ENCODE results near the gene MLYCD. TPM values are rescaled to one million over a fixed set of nuclear protein-coding genes. Genes with fewer than 3 reads are reported as not detected.

MLYCD gene
- total and polyA plus RNA-seq, 10 of the 15 experiments (the other 5 are each of a cell fraction or from before 2014, with no cell fraction given), result 0.21 to 3.7 (median 1.7) TPM

GRCh38 chr16:83900571-83900970 lies 1.7 kb downstream of the MLYCD start:
- 87% methylated on average over 9 of the region's 9 CpGs for WGBS (ENCODE audit: insufficient coverage, insufficient replicate concordance, low lambda C conversion rate, missing lambda C conversion rate)
- RAD21 ChIA-PET (ENCODE audit: unreplicated experiment), result no interaction called here
- CTCF ChIA-PET, result no interaction called here
- Histone ChIP-seq H3K4me2 (ENCODE audit: control insufficient read depth, insufficient read depth) (no peak overlapping the region; the same call in 1 of the 2 replicates), H3K27ac (ENCODE audit: control insufficient read depth, insufficient read depth) (no peak overlapping the region), H3K27me3 (replicated peaks in 1 of 2; ENCODE audit: control insufficient read depth in 2 of 2, insufficient read depth in 2 of 2, low read length in 1 of 2) (no peaks in the 10 kb centered on the region), H3K4me3 (no peak overlapping the region), H3K36me3 (ENCODE audit: control insufficient read depth in 2 of 2, insufficient read depth in 2 of 2, low read length in 1 of 2) (no peaks in the 10 kb centered on the region), H3K9me3 (replicated peaks; ENCODE audit: control insufficient read depth, insufficient read depth, low read length) (no peaks in the 10 kb centered on the region), H3K9ac (ENCODE audit: control insufficient read depth, insufficient read depth, low read length) (no peak overlapping the region), H2AFZ (ENCODE audit: control insufficient read depth, low read depth, low read length) (no peak overlapping the region), H3K79me2 (ENCODE audit: control insufficient read depth, insufficient read depth, low read length) (peaks cover 6% of the 10 kb centered on the region), H4K20me1 (ENCODE audit: control insufficient read depth, insufficient read depth) (no peaks in the 10 kb centered on the region), H3K4me1 (ENCODE audit: control insufficient read depth, insufficient read depth, low read length) (peaks cover 7% of the 10 kb centered on the region; the same call in 1 of the 2 replicates)
- BruUV-seq (replicated peaks), result no TSS peak
- intact Hi-C loops (cut with micrococcal nuclease; ENCODE audit: unreplicated experiment) (no loop called here), in situ Hi-C loops (cut with MboI) (no loop called here)
- POLR2A ChIA-PET, result no interaction called here
- ATAC-seq (no peak), DNase-seq (ENCODE audit: low read depth, low spot score) (no peak), FAIRE-seq (no peak)
- TF ChIP-seq EP300 (IDR thresholded peaks at IDR 0.05; ENCODE audit: borderline replicate concordance in 1 of 2, control insufficient read depth in 1 of 2, low read depth in 2 of 2, low read length in 2 of 2), result no peak
- TF ChIP-seq SMC3 (IDR thresholded peaks at IDR 0.05; ENCODE audit: borderline replicate concordance, low read length), result no peak
- no peak for TF ChIP-seq SP1 (IDR thresholded peaks at IDR 0.05; ENCODE audit: low read depth, low read length)
- SMC1A ChIA-PET (ENCODE audit: uncharacterized antibody, unreplicated experiment), result no interaction called here

- no peak overlapping the region; the same call in 1 of the 2 replicates for H3K4me2 ChIP-seq (ENCODE audit: control insufficient read depth, insufficient read depth)
- RAD21 ChIA-PET (ENCODE audit: unreplicated experiment), result no interaction called here
- CTCF ChIA-PET, result no interaction called here
- intact Hi-C loops (cut with micrococcal nuclease; ENCODE audit: unreplicated experiment), result no loop called here
- H3K27me3 ChIP-seq (replicated peaks in 1 of 2; ENCODE audit: control insufficient read depth in 2 of 2, insufficient read depth in 2 of 2, low read length in 1 of 2), result no peaks in the 10 kb centered on the region
- in situ Hi-C loops (cut with MboI), result no loop called here
- peak; percentile 20 for TF ChIP-seq PBX3 (IDR thresholded peaks at IDR 0.05; ENCODE audit: insufficient replicate concordance, low read depth, low read length)
- TF ChIP-seq TCF3 (IDR thresholded peaks at IDR 0.05; ENCODE audit: borderline replicate concordance, insufficient read depth, low read depth, low read length), result 0 out of 2 replicates have a peak, but pooled peaks have one; percentile 34
- no peak for TF ChIP-seq KDM1A (IDR thresholded peaks at IDR 0.05; ENCODE audit: borderline replicate concordance)
- TF ChIP-seq BCL3 (IDR thresholded peaks at IDR 0.05; ENCODE audit: borderline replicate concordance, insufficient read depth, low read depth, low read length, poor library complexity, severe bottlenecking), result peak; percentile 70
- SMC1A ChIA-PET (ENCODE audit: uncharacterized antibody, unreplicated experiment), result no interaction called here
- ATAC-seq, result no peak
- no peak for DNase-seq (ENCODE audit: low read depth, low spot score)
- H3K36me3 ChIP-seq (ENCODE audit: control insufficient read depth in 2 of 2, insufficient read depth in 2 of 2, low read length in 1 of 2), result no peaks in the 10 kb centered on the region
- WGBS (ENCODE audit: insufficient coverage, insufficient replicate concordance, low lambda C conversion rate, missing lambda C conversion rate), result 100% methylated on average over 3 of the region's 3 CpGs
- no TSS peak for BruUV-seq (replicated peaks)
- H4K20me1 ChIP-seq (ENCODE audit: control insufficient read depth, insufficient read depth), result no peaks in the 10 kb centered on the region
- H3K27ac ChIP-seq (ENCODE audit: control insufficient read depth, insufficient read depth), result no peak overlapping the region
- H3K9me3 ChIP-seq (replicated peaks; ENCODE audit: control insufficient read depth, insufficient read depth, low read length), result no peaks in the 10 kb centered on the region
- H3K4me3 ChIP-seq, result no peak overlapping the region
- POLR2A ChIA-PET, result no interaction called here
- H3K4me1 ChIP-seq (ENCODE audit: control insufficient read depth, insufficient read depth, low read length), result peaks cover 7% of the 10 kb centered on the region; the same call in 1 of the 2 replicates
- no peak overlapping the region for H3K9ac ChIP-seq (ENCODE audit: control insufficient read depth, insufficient read depth, low read length)
- peaks cover 6% of the 10 kb centered on the region for H3K79me2 ChIP-seq (ENCODE audit: control insufficient read depth, insufficient read depth, low read length)
- H2AFZ ChIP-seq (ENCODE audit: control insufficient read depth, low read depth, low read length), result no peak overlapping the region
- no peak for FAIRE-seq
Measured at GRCh38 chr16:83901101-83901500, 2.2 kb downstream of the MLYCD start.

All from GM12878 (cell line).